HG02885 (cell line): ENCODE data around the gene UBD.

Experiments
- ATAC-seq: cut with Tn5 transposase; IDR thresholded peaks from one replicate; pipeline ENCODE4 v1.9.1; 2021; ENCODE audit warnings: mild to moderate bottlenecking; ENCODE audit not compliant: unreplicated experiment, poor library complexity

UBD gene

GRCh38 chr6:29559524-29560287 lies at the start of gene UBD:
Gene UBD (minus strand): TSS chr6:29559732. CDS start chr6:29559701, 31 bp downstream.
- ATAC-seq = no peak

- ATAC-seq = no peak
Observed at GRCh38 chr6:29608131-29608530, 48.6 kb upstream of the UBD start.

- no peak for ATAC-seq
Observed at GRCh38 chr6:29603930-29604329, 44.4 kb upstream of the UBD start.

GRCh38 chr6:29603456-29603855 lies 43.9 kb upstream of the UBD start:
- ATAC-seq = no peak

- ATAC-seq = no peak
Observed at GRCh38 chr6:29602564-29603361, 43.2 kb upstream of the UBD start.

GRCh38 chr6:29598172-29598747 lies 38.7 kb upstream of the UBD start:
- no peak for ATAC-seq

- ATAC-seq = no peak
Observed at GRCh38 chr6:29597184-29597583, 37.7 kb upstream of the UBD start.

- ATAC-seq = no peak
Observed at GRCh38 chr6:29596381-29596900, 36.9 kb upstream of the UBD start.

- no peak for ATAC-seq
Observed at GRCh38 chr6:29593199-29593855, 33.8 kb upstream of the UBD start.

- ATAC-seq = no peak
Observed at GRCh38 chr6:29591677-29592076, 32.1 kb upstream of the UBD start.

- no peak for ATAC-seq
Observed at GRCh38 chr6:29590218-29590808, 30.8 kb upstream of the UBD start.

- ATAC-seq = no peak
Observed at GRCh38 chr6:29589423-29590048, 30.0 kb upstream of the UBD start.

- no peak for ATAC-seq
Observed at GRCh38 chr6:29584821-29585220, 25.3 kb upstream of the UBD start, which contains the start of gene OR2H2. Gene OR2H2 (plus strand): TSS chr6:29585121. CDS start chr6:29587945, 2,824 bp downstream.

GRCh38 chr6:29577544-29577943 lies 18.0 kb upstream of the UBD start:
- no peak for ATAC-seq

- ATAC-seq = no peak
Observed at GRCh38 chr6:29576056-29576455, 16.5 kb upstream of the UBD start.

- no peak for ATAC-seq
Observed at GRCh38 chr6:29567991-29568390, 8.5 kb upstream of the UBD start.

GRCh38 chr6:29567541-29567940 lies 8.0 kb upstream of the UBD start:
- ATAC-seq = no peak

- ATAC-seq = no peak
Observed at GRCh38 chr6:29566856-29567255, 7.3 kb upstream of the UBD start.

- ATAC-seq = peak; percentile 56
Observed at GRCh38 chr6:29564875-29565274, 5.3 kb upstream of the UBD start.
